Heart right ventricle (tissue), 16 donors: ENCODE results near the gene PTPRD. TPM values are rescaled to one million over a fixed set of nuclear protein-coding genes. Genes with fewer than 3 reads are reported as not detected.

ENCODE experiments used
- ATAC-seq, 8 donors: fragments of 200-7000 bp; cut with Tn5 transposase; one replicate each; pipeline ENCODE4 v1.9.1; 2020; ENCODE audit warnings: mild to moderate bottlenecking in 8 of 8, moderate library complexity in 8 of 8, moderate number of reproducible peaks in 1 of 8
- DNase-seq, 2 donors: peaks; one replicate each; pipeline ENCODE4 v3.0.0-alpha.2; 2020
- H3K27ac ChIP-seq, 10 donors: fragments of 200-600 bp; sonication (generic) in 2 of 10; one replicate each; pipeline versions ENCODE4 v1.5.0 to v1.8.0; 2020 to 2022; ENCODE audit warnings: mild to moderate bottlenecking in 3 of 10
- H3K27me3 ChIP-seq, 7 donors: fragments of 200-600 bp; one replicate each; pipeline ENCODE4 v1.8.0; 2021 to 2022; ENCODE audit warnings: mild to moderate bottlenecking in 2 of 7
- H3K36me3 ChIP-seq, 9 donors: fragments of 200-600 bp; sonication (generic) in 1 of 9; one replicate each; pipeline versions ENCODE4 v1.5.0 to v1.8.0; 2020 to 2022; ENCODE audit warnings: mild to moderate bottlenecking in 2 of 9
- H3K4me1 ChIP-seq, 9 donors: fragments of 200-600 bp; sonication (generic) in 1 of 9; one replicate each; pipeline versions ENCODE4 v1.5.0 to v1.8.0; 2020 to 2022; ENCODE audit warnings: mild to moderate bottlenecking in 4 of 9
- H3K4me3 ChIP-seq, 10 donors: fragments of 200-600 bp; sonication (generic) in 2 of 10; one replicate each; pipeline versions ENCODE4 v1.5.0 to v1.8.0; 2020 to 2022; ENCODE audit warnings: mild to moderate bottlenecking in 7 of 10, moderate library complexity in 2 of 10
- H3K9me3 ChIP-seq, 11 donors: fragments of 200-600 bp in 10 of 11; sonication (generic) in 2 of 11; one replicate each; pipeline versions ENCODE4 v1.5.0 to v1.8.0; 2013 to 2022; ENCODE audit warnings: mild to moderate bottlenecking in 2 of 11, control low read depth in 1 of 11, moderate library complexity in 1 of 11
- WGBS, 2 donors: extraction: QIAGEN DNeasy Blood & Tissue Kit; methylation state at CpG; one replicate each; pipeline ENCODE4 v1.1.7; 2013; ENCODE audit warnings: inconsistent platforms in 1 of 2; 5-methylcytosine and 5-hydroxymethylcytosine counted together
- intact Hi-C, 10 donors: fragments of 100-400 bp; cut with DNase I; formaldehyde crosslinking; loops; one replicate each; pipeline versions ENCODE4 v1.11.1 to v1.14.2; 2022
- polyA plus RNA-seq, 2 donors: library from polyadenylated mRNA; stranded (reverse); fragments of 200-250 nt; gene quantifications; one replicate each; pipeline ENCODE4 v1.2.3, GENCODE V29; 2013
- total RNA-seq, 10 donors: library from RNA; stranded (reverse); fragmentation: NEBNext Ultra II Directional in 3 of 10; extraction: Animal tissue kit (Norgen Biotek cat#: 25700) in 3 of 10; gene quantifications; one replicate each; pipeline versions ENCODE4 v1.2.1 to v1.2.4, GENCODE V29; 2021 to 2023
- TF ChIP-seq, protein P1 (sequence below), 9 donors: fragments of 200-600 bp; sonication (generic) in 2 of 9; IDR thresholded peaks; one replicate each; pipeline versions ENCODE4 v1.5.0 to v1.8.0; 2021 to 2022; ENCODE audit warnings: antibody characterized with exemption in 9 of 9, mild to moderate bottlenecking in 5 of 9, moderate library complexity in 1 of 9
- donor health status: Arrhythmogenic right ventricular cardiomyopathy.
- donor health status: ischemic (EF 13 %, LVEDD 7.1; RV severe dilation, severe dysfunction).
- donor health status: healthy with polysubstance abuse.
- donor health status: DM: no; HTN: yes; CAD: no.
- donor health status: DM: no; HTN: no; CAD: no.
- donor health status: ischemic (EF 25% LVEDD 6.9; RV normal size, moderate dysfunction).
- donor health status: ischemic (EF 25% LVEDD 5.7; RV mildly dilated, moderate dysfunction).
- donor health status: healthy.
- donor health status: DM: yes; HTN: yes; CAD: no.
- donor health status: Ischemic cardiomyopathy.
- donor health status: ischemic (EF 35%, LVEDD 5.7; RV mildly dilated, moderate dysfunction).
- donor health status: nonischemic (EF 11% LVEDD 7.7; RV severe dilation, severe dysfunction).
- donor health status: DM: yes; HTN: yes; CAD: no.
- donor health status: PGD.
- donor health status: ischemic (EF 29% LVEDD 5.4; RV normal size, mild dysfunction).
- donor health status: nonischemic (EF 23%, LVEDD 6.1; RV moderate dilation, normal function).

The PTPRD gene
- total and polyA plus RNA-seq, 12 donors: 1.4 to 25.2 (median 13.0) TPM

DNA sequence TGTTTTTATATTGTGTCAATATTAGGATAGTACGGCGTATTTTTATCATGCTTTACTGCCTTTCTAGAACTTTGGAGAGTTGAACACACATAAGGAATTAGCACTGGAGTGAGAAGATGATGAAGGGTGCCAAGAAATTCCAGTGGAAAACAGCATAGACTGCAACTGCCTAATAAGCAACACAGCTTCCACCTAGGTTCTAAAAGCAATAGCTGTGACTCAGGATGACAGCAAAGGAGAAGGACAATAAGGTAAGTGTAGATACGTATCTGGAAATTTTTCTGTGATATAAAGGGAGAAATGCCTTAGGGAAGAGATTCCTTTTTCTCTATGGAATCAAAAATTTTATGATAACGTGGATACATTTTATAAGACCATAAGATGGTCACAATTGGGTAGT lies 7.4 kb downstream of the PTPRD start:
- H3K9me3 ChIP-seq: no peaks in the 10 kb centered on the region
- ATAC-seq: no peak
- H3K36me3 ChIP-seq: no peaks in the 10 kb centered on the region
- intact Hi-C loops: no loop called here
- no peak overlapping the region for H3K4me3 ChIP-seq
- 79 to 82% methylated on average over 4 of the region's 4 CpGs for WGBS, 2 donors
- TF ChIP-seq, protein P1, sequence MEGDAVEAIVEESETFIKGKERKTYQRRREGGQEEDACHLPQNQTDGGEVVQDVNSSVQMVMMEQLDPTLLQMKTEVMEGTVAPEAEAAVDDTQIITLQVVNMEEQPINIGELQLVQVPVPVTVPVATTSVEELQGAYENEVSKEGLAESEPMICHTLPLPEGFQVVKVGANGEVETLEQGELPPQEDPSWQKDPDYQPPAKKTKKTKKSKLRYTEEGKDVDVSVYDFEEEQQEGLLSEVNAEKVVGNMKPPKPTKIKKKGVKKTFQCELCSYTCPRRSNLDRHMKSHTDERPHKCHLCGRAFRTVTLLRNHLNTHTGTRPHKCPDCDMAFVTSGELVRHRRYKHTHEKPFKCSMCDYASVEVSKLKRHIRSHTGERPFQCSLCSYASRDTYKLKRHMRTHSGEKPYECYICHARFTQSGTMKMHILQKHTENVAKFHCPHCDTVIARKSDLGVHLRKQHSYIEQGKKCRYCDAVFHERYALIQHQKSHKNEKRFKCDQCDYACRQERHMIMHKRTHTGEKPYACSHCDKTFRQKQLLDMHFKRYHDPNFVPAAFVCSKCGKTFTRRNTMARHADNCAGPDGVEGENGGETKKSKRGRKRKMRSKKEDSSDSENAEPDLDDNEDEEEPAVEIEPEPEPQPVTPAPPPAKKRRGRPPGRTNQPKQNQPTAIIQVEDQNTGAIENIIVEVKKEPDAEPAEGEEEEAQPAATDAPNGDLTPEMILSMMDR (IDR thresholded peaks at IDR 0.05): no peak
- H3K27ac ChIP-seq: no peak overlapping the region
- no peaks in the 10 kb centered on the region for H3K4me1 ChIP-seq
- DNase-seq: no peak
- H3K27me3 ChIP-seq: peaks cover 0 to 11% (median 0%) of the 10 kb centered on the region in 7 donors

DNA sequence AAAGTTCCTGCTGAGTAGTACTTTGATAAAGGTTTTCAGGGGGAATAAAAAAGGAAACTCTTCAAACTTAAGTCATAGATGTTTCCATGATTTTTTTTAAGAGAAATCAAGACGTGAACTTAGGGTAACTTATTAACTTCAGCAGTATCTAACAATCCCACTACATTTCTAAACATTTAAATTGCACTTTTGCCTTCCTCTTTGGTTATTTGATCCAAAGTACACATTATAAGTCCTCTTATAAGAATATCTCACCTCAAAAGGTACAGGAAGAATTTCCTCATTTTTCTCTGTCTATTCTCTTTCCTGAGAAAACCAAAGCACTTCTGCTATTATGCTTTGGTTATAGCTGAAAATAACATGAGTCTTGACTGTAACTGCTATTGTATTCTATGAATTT lies 7.9 kb downstream of the PTPRD start:
- Histone ChIP-seq H3K9me3 (no peaks in the 10 kb centered on the region), H3K4me3 (no peak overlapping the region), H3K36me3 (no peaks in the 10 kb centered on the region), H3K27me3 (peaks cover 0 to 10% (median 0%) of the 10 kb centered on the region in 7 donors), H3K27ac (no peak overlapping the region), H3K4me1 (no peaks in the 10 kb centered on the region)
- intact Hi-C loops: no loop called here
- no peak for DNase-seq
- 57 to 58% methylated on average over 1 of the region's 1 CpG for WGBS, 2 donors
- TF ChIP-seq, protein P1 (IDR thresholded peaks at IDR 0.05): no peak
- no peak for ATAC-seq

DNA sequence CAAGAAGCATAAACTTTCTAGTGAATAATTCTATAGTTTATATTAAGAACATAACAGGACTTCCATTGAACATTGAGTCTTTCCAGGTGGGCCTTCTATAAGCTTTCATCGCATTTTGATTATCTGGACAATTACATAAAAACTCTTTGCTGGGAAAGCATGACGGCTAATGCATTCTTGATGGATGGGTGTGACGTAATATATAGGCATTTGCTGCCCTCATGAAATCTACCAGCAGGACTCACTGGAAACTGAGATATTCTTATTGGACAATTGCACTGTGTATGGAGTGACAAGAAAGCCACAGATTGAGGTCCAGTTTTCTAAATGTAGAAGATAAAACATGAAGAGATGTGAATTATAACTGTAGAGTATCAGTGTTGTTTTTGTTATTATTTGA lies 15.0 kb downstream of the PTPRD start:
- WGBS, 2 donors: 56 to 69% methylated on average over 3 of the region's 3 CpGs
- no peak overlapping the region for H3K27ac ChIP-seq
- peaks cover 0 to 1% (median 0%) of the 10 kb centered on the region in 11 donors for H3K9me3 ChIP-seq
- H3K27me3 ChIP-seq: no peaks in the 10 kb centered on the region
- ATAC-seq (no peak), DNase-seq (no peak)
- H3K36me3 ChIP-seq: no peaks in the 10 kb centered on the region
- TF ChIP-seq, protein P1 (IDR thresholded peaks at IDR 0.05): no peak
- H3K4me3 ChIP-seq: no peak overlapping the region
- intact Hi-C loops: no loop called here
- no peaks in the 10 kb centered on the region for H3K4me1 ChIP-seq

DNA sequence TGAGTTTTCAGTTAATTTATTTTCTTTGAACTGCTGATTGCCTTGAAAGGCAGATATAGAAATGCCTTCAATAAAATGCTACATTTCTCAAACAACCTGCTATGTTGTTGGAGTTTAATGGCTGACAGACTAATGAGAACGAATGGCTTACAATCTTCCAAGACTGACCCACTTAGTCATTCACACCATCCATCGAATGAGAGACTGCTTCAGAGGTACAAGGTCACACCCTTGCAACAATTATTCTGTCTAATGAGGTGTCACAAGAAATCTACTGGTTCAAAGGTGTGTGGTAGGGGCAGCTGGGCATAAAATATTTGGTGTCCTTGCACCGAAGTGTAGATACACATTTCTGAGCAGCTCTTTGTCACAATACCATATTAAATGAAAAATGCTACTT lies 18.3 kb downstream of the PTPRD start:
- intact Hi-C loops: no loop called here

More for the DNA sequence above, 18.3 kb downstream of the PTPRD start:
- DNase-seq (no peak), ATAC-seq (no peak)
- H3K27ac ChIP-seq: no peak overlapping the region
- 57 to 60% methylated on average over 3 of the region's 3 CpGs for WGBS, 2 donors
- H3K36me3 ChIP-seq: no peaks in the 10 kb centered on the region
- no peak overlapping the region for H3K4me3 ChIP-seq
- TF ChIP-seq, protein P1 (IDR thresholded peaks at IDR 0.05): no peak
- no peaks in the 10 kb centered on the region for H3K4me1 ChIP-seq
- no peaks in the 10 kb centered on the region for H3K27me3 ChIP-seq
- H3K9me3 ChIP-seq: peaks cover 0 to 22% (median 4%) of the 10 kb centered on the region in 11 donors
